Panc1 (cell line): ENCODE results near the gene LRCH1.

Source experiments
- POLR2AphosphoS5 ChIP-seq: IDR thresholded peaks from 2 replicates; pipeline ENCODE4 v1.6.1; 2012; ENCODE audit warnings: mild to moderate bottlenecking, low read depth, low read length, moderate library complexity
- TCF7L2 ChIP-seq: IDR thresholded peaks from 2 replicates; pipeline ENCODE4 v1.6.1; 2011; ENCODE audit warnings: mild to moderate bottlenecking, low read depth, low read length, inconsistent platforms
- TF ChIP-seq, protein P1 (sequence below): fragments of 450-650 bp; IDR thresholded peaks from 2 replicates; pipeline ENCODE4 v1.5.1; 2017; ENCODE audit warnings: mild to moderate bottlenecking
- TF ChIP-seq, protein P2 (sequence below), 2 experiments: IDR thresholded peaks; 2 replicates each; pipeline ENCODE4 v1.6.1; 2011 to 2012; ENCODE audit warnings: low read depth in 2 of 2, control low read depth in 1 of 2, low read length in 1 of 2, mild to moderate bottlenecking in 1 of 2, moderate library complexity in 1 of 2; ENCODE audit not compliant: insufficient read depth in 1 of 2

DNA sequence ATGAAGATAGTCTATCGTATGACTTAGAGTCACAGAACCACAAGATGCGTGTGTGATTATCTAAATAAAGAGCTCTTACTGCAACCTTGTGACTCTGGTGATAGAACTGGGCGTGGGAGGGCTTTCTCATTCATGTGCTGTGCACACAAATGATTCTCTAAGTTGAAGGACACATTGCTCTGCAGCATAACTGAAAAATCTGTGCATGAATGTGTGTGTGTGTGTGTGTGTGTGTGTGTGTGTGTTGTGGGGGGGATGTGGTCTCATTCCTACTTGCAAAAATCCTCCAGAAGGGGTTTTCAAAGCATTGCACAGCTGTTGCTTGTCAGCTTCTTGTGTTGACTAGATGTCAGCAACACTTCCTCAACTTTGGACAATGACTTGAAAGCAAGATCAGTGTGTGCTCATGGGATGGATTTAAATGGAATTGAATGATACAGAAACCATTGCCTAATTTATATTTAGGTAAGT lies 22.4 kb downstream of the LRCH1 start:
- TF ChIP-seq, protein P1, sequence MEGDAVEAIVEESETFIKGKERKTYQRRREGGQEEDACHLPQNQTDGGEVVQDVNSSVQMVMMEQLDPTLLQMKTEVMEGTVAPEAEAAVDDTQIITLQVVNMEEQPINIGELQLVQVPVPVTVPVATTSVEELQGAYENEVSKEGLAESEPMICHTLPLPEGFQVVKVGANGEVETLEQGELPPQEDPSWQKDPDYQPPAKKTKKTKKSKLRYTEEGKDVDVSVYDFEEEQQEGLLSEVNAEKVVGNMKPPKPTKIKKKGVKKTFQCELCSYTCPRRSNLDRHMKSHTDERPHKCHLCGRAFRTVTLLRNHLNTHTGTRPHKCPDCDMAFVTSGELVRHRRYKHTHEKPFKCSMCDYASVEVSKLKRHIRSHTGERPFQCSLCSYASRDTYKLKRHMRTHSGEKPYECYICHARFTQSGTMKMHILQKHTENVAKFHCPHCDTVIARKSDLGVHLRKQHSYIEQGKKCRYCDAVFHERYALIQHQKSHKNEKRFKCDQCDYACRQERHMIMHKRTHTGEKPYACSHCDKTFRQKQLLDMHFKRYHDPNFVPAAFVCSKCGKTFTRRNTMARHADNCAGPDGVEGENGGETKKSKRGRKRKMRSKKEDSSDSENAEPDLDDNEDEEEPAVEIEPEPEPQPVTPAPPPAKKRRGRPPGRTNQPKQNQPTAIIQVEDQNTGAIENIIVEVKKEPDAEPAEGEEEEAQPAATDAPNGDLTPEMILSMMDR: no peak
- TF ChIP-seq POLR2AphosphoS5: no peak
- TF ChIP-seq, protein P2, sequence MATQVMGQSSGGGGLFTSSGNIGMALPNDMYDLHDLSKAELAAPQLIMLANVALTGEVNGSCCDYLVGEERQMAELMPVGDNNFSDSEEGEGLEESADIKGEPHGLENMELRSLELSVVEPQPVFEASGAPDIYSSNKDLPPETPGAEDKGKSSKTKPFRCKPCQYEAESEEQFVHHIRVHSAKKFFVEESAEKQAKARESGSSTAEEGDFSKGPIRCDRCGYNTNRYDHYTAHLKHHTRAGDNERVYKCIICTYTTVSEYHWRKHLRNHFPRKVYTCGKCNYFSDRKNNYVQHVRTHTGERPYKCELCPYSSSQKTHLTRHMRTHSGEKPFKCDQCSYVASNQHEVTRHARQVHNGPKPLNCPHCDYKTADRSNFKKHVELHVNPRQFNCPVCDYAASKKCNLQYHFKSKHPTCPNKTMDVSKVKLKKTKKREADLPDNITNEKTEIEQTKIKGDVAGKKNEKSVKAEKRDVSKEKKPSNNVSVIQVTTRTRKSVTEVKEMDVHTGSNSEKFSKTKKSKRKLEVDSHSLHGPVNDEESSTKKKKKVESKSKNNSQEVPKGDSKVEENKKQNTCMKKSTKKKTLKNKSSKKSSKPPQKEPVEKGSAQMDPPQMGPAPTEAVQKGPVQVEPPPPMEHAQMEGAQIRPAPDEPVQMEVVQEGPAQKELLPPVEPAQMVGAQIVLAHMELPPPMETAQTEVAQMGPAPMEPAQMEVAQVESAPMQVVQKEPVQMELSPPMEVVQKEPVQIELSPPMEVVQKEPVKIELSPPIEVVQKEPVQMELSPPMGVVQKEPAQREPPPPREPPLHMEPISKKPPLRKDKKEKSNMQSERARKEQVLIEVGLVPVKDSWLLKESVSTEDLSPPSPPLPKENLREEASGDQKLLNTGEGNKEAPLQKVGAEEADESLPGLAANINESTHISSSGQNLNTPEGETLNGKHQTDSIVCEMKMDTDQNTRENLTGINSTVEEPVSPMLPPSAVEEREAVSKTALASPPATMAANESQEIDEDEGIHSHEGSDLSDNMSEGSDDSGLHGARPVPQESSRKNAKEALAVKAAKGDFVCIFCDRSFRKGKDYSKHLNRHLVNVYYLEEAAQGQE (IDR thresholded peaks at IDR 0.05; ENCODE audit: insufficient read depth in 1 of 2, low read depth in 2 of 2, low read length in 1 of 2): no peak
- TF ChIP-seq TCF7L2: no peak
